Uterus (tissue), 4 donors: Measurements from ENCODE around the gene ATP4A. TPM values are rescaled to one million over a fixed set of nuclear protein-coding genes. Genes with fewer than 3 reads are reported as not detected.

ENCODE experiments used
- DNase-seq, 2 donors: peaks; one replicate each; pipeline ENCODE4 v3.0.0-alpha.2; 2019 to 2020
- H3K27ac ChIP-seq, 2 donors: fragments of 200-600 bp; sonication (generic); 1 replicate in 1 of 2; 2 replicates in 1 of 2; pipeline ENCODE4 v1.5.1; 2016 to 2018
- H3K27me3 ChIP-seq, 2 donors: fragments of 200-600 bp; sonication (generic); one replicate each; pipeline ENCODE4 v1.5.1; 2018 to 2019; ENCODE audit warnings: control low read depth in 1 of 2
- H3K36me3 ChIP-seq, 2 donors: fragments of 200-600 bp; sonication (generic); one replicate each; pipeline ENCODE4 v1.5.1; 2019; ENCODE audit warnings: control low read depth in 1 of 2
- H3K4me1 ChIP-seq, 2 donors: fragments of 200-600 bp; sonication (generic); one replicate each; pipeline ENCODE4 v1.5.1; 2018 to 2019; ENCODE audit warnings: control low read depth in 1 of 2
- H3K4me3 ChIP-seq, 2 donors: fragments of 200-600 bp; sonication (generic); 1 replicate in 1 of 2; 2 replicates in 1 of 2; pipeline ENCODE4 v1.5.1; 2018 to 2019; ENCODE audit warnings: mild to moderate bottlenecking in 1 of 2
- H3K9me3 ChIP-seq, 2 donors: fragments of 200-600 bp; sonication (generic); one replicate each; pipeline ENCODE4 v1.5.1; 2019; ENCODE audit warnings: control low read depth in 1 of 2
- POLR2A ChIP-seq, 2 donors: fragments of 450-650 bp; IDR thresholded peaks; one replicate each; pipeline ENCODE4 v1.6.1; 2016; ENCODE audit warnings: antibody characterized with exemption in 2 of 2, mild to moderate bottlenecking in 1 of 2, moderate library complexity in 1 of 2
- intact Hi-C: fragments of 100-400 bp; cut with DNase I; formaldehyde crosslinking; loops from one replicate; pipeline ENCODE4 v1.15.1; 2023; ENCODE audit warnings: low total_unique reads
- total RNA-seq, 4 donors: library from RNA; depleted of rRNA in 3 of 4; stranded (reverse); fragments of >200 nt in 3 of 4; gene quantifications; one replicate each; pipeline versions ENCODE4 v1.1.0 to v1.2.4, GENCODE V29; 2014 to 2023
- TF ChIP-seq, protein P1 (sequence below), 4 experiments: fragments of 200-600 bp in 2 of 4; fragments of 450-650 bp in 2 of 4; sonication (generic) in 2 of 4; IDR thresholded peaks; one replicate each; pipeline ENCODE4 v1.5.1; 2016 to 2019; ENCODE audit warnings: antibody characterized with exemption in 4 of 4, mild to moderate bottlenecking in 2 of 4, moderate library complexity in 1 of 4
- donor health status: DM: yes; HTN: yes; CAD: no.

ATP4A gene
- total RNA-seq, 4 donors from 2014 or later = 0.14 TPM; not detected in 3

DNA sequence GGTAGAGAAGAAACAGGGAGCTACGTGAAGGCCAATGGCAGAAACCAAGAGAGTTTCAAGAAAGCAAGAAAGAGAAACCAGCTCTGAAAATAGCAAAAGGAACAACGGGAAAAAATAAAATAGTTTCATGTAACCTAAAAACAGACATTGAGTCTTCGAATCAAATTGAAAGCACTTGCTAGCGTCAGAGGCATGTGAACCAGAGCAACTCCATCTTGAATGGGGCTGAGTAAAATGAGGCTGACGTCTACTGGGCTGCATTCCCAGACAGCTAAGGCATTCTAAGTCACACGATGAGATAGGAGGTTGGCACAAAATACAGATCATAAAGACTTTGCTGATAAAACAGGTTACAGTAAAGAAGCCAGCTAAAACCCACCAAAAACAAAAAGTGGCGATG lies 15.2 kb upstream of the ATP4A start:
- no peaks in the 10 kb centered on the region for H3K27me3 ChIP-seq
- no peak overlapping the region for H3K27ac ChIP-seq
- no peak for DNase-seq
- peaks cover 0 to 3% of the 10 kb centered on the region in 2 donors for H3K9me3 ChIP-seq
- no peaks in the 10 kb centered on the region for H3K36me3 ChIP-seq
- no peaks in the 10 kb centered on the region for H3K4me1 ChIP-seq
- H3K4me3 ChIP-seq = no peak overlapping the region
- intact Hi-C loops = no loop called here
- TF ChIP-seq, protein P1, sequence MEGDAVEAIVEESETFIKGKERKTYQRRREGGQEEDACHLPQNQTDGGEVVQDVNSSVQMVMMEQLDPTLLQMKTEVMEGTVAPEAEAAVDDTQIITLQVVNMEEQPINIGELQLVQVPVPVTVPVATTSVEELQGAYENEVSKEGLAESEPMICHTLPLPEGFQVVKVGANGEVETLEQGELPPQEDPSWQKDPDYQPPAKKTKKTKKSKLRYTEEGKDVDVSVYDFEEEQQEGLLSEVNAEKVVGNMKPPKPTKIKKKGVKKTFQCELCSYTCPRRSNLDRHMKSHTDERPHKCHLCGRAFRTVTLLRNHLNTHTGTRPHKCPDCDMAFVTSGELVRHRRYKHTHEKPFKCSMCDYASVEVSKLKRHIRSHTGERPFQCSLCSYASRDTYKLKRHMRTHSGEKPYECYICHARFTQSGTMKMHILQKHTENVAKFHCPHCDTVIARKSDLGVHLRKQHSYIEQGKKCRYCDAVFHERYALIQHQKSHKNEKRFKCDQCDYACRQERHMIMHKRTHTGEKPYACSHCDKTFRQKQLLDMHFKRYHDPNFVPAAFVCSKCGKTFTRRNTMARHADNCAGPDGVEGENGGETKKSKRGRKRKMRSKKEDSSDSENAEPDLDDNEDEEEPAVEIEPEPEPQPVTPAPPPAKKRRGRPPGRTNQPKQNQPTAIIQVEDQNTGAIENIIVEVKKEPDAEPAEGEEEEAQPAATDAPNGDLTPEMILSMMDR (IDR thresholded peaks at IDR 0.05) = no peak
- TF ChIP-seq POLR2A (IDR thresholded peaks at IDR 0.05) = no peak

DNA sequence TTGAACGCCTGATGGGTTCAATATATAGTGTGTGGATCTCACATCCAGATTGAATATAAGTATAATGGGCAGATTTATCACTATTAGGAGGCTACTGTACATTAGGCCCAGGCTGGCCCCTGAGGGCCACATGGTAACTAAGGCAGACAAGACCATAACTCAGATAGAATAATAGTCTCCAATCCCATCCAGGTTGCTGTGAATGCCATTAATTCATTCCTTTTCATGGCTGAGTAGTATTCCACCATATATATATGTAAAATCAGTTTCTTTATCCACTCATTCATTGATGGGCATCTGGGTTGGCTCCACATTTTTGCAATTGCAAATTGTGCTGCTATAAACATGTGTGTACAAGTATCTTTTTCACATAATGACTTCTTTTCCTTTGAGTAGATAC lies 14.5 kb upstream of the ATP4A start:
- H3K4me1 ChIP-seq = no peaks in the 10 kb centered on the region
- TF ChIP-seq POLR2A (IDR thresholded peaks at IDR 0.05) = no peak
- TF ChIP-seq, protein P1 (IDR thresholded peaks at IDR 0.05) = no peak
- intact Hi-C loops = no loop called here
- H3K36me3 ChIP-seq = no peaks in the 10 kb centered on the region
- no peaks in the 10 kb centered on the region for H3K27me3 ChIP-seq
- no peak for DNase-seq
- H3K27ac ChIP-seq = no peak overlapping the region
- no peak overlapping the region for H3K4me3 ChIP-seq
- peaks cover 0 to 3% of the 10 kb centered on the region in 2 donors for H3K9me3 ChIP-seq

DNA sequence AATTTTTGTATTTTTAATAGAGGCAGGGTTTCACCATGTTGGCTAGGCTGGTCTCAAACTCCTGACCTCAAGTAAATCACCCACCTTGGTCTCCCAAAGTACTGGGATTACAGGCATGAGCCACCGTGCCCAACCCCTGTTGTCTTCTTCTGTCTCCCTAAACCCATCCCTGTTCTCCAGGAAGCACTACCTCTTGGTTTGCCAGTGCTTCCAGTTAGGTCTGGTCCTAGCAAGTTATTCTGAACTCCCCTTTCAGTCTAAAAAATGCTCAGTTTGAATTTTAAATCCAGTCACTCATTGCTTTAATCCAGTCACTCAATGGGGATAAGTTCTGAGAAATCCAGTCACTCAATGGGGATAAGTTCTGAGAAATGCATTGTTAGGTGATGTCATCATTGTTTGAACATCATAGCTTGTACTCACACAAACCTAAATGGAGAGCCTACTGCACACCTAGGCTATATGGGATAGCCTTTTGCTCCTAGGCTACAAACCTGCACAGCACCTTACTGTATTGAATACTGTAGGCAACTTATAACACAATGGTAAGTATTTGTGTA lies 8.0 kb upstream of the ATP4A start:
- Histone ChIP-seq H3K4me1 (no peaks in the 10 kb centered on the region), H3K27me3 (no peaks in the 10 kb centered on the region), H3K4me3 (no peak overlapping the region), H3K36me3 (no peaks in the 10 kb centered on the region), H3K9me3 (no peaks in the 10 kb centered on the region), H3K27ac (no peak overlapping the region)
- intact Hi-C loops = no loop called here
- no peak for DNase-seq
- no peak for TF ChIP-seq POLR2A (IDR thresholded peaks at IDR 0.05)
- TF ChIP-seq, protein P1 (IDR thresholded peaks at IDR 0.05) = no peak

DNA sequence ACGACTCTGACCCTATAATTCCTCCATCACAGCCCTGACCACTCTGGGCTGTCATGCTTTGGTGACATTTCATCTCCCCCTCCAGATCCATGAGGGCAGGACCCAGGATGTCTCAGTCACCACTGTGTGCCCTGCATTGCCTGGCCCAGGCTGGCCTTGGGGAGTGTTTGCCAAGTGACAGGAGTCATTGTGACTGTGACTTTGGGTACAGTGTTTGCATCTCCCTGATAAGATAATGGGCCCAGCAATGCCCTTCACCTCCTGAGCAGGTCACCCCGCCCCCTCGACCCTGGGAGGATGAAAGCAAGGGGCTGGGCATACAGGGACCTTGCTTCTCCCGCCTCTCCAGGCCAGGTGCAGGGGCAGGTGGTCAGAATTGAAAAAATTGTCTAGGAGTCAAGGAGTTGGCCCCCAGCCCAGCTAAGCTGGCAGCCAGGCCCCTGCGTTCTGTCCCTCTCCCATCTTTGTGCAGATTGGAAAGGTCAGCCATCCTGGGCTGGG lies 5.9 kb upstream of the ATP4A start:
- TF ChIP-seq, protein P1 (IDR thresholded peaks at IDR 0.05) = no peak
- TF ChIP-seq POLR2A (IDR thresholded peaks at IDR 0.05) = no peak

DNA sequence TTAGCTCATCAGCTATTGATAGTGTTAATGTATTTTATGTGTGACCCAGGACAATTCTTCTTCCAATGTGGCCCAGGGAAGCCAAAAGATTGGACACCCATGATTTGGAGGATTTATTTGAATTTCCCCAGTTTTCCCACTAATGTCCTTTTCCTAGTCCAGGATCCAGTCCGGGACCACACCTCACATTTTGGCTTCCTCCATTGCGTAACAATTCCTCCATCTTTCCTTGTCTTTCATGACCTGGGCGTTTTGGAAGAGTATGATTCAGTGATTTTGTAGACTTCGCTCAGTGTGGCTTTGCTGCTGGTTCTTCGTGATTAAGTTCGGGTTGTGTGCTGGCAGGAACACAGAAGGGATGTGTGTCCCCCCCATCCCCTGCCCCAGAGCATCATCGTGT lies 3.3 kb upstream of the ATP4A start:
- H3K4me1 ChIP-seq = no peaks in the 10 kb centered on the region
- no peak overlapping the region for H3K4me3 ChIP-seq
- intact Hi-C loops = no loop called here
- H3K36me3 ChIP-seq = no peaks in the 10 kb centered on the region
- no peaks in the 10 kb centered on the region for H3K27me3 ChIP-seq
- no peaks in the 10 kb centered on the region for H3K9me3 ChIP-seq
- no peak overlapping the region for H3K27ac ChIP-seq
- DNase-seq = no peak
- TF ChIP-seq, protein P1 (IDR thresholded peaks at IDR 0.05) = no peak
- TF ChIP-seq POLR2A (IDR thresholded peaks at IDR 0.05) = no peak

More for the DNA sequence above, 5.9 kb upstream of the ATP4A start:
- intact Hi-C loops = no loop called here
- no peak overlapping the region for H3K27ac ChIP-seq
- no peaks in the 10 kb centered on the region for H3K9me3 ChIP-seq
- no peak overlapping the region for H3K4me3 ChIP-seq
- H3K36me3 ChIP-seq = no peaks in the 10 kb centered on the region
- H3K27me3 ChIP-seq = no peaks in the 10 kb centered on the region
- H3K4me1 ChIP-seq = no peaks in the 10 kb centered on the region
- no peak for DNase-seq
